SK-N-SH treated with all-trans-retinoic acid at 6 μM for 48 hours (cell line): ENCODE measurements around the gene USP17L24.
"Not testable (repeated sequence)": the region's sequence is repeated elsewhere in the genome, so short reads cannot be mapped to it uniquely, and the experiment has no call there.

ENCODE experiments used
- TCF4 ChIP-seq: fragments of 250-450 bp; sonication (Bioruptor Pico); IDR thresholded peaks from 2 replicates; pipeline ENCODE4 v1.8.0; 2021; ENCODE audit warnings: mild to moderate bottlenecking, moderate library complexity, borderline replicate concordance
- ZFP30 ChIP-seq: fragments of 450-650 bp; formaldehyde crosslinking; IDR thresholded peaks from 2 replicates; pipeline ENCODE4 v1.5.0; 2022; ENCODE audit warnings: mild to moderate bottlenecking, moderate library complexity
- ZNF70 ChIP-seq: fragments of 450-650 bp; formaldehyde crosslinking; IDR thresholded peaks from 2 replicates; pipeline ENCODE4 v1.5.0; 2020; ENCODE audit warnings: mild to moderate bottlenecking, moderate library complexity
- ZNF8 ChIP-seq: fragments of 450-650 bp; formaldehyde crosslinking; IDR thresholded peaks from 2 replicates; pipeline ENCODE4 v1.5.0; 2020; ENCODE audit warnings: mild to moderate bottlenecking, moderate library complexity

- not testable (repeated sequence) for TF ChIP-seq ZFP30 (CRISPR knock-in tag); ZNF8; ZNF70 (CRISPR knock-in tag); TCF4 (CRISPR knock-in tag)
These were observed 25.9 kb downstream of the USP17L24 start for GRCh38 chr4:9350866-9351265.
